HAP-1 (cell line): ENCODE measurements around the gene CYP26B1.

Source experiments
- DNase-seq, 2 experiments: peaks; one replicate each; pipeline ENCODE4 v3.0.0-alpha.2; 2016 to 2020; ENCODE audit warnings: low spot score in 2 of 2
- H3K27me3 ChIP-seq: fragments of 250-450 bp; sonication (Bioruptor Pico); 2 replicates; pipeline ENCODE4 v1.5.1; 2020; ENCODE audit warnings: low read depth, mild to moderate bottlenecking, moderate library complexity
- H3K36me3 ChIP-seq: fragments of 250-450 bp; sonication (Bioruptor Pico); replicated peaks from 2 replicates; pipeline ENCODE4 v1.5.1; 2020; ENCODE audit warnings: mild to moderate bottlenecking
- H3K4me1 ChIP-seq: fragments of 250-450 bp; sonication (Bioruptor Pico); 2 replicates; pipeline ENCODE4 v1.5.1; 2020; ENCODE audit warnings: mild to moderate bottlenecking
- H3K4me3 ChIP-seq: fragments of 250-450 bp; sonication (Bioruptor Pico); 2 replicates; pipeline ENCODE4 v1.5.1; 2020; ENCODE audit warnings: mild to moderate bottlenecking, moderate library complexity
- H3K9me3 ChIP-seq: fragments of 250-450 bp; sonication (Bioruptor Pico); 2 replicates; pipeline ENCODE4 v1.5.1; 2020; ENCODE audit warnings: mild to moderate bottlenecking, moderate library complexity
- in situ Hi-C: fragments of 300-500 bp; cut with MboI; formaldehyde crosslinking; loops from 3 replicates; pipeline ENCODE4 v1.14.3; 2020; ENCODE audit warnings: low sequenced_read_pairs, inconsistent platforms, mixed read lengths

Gene CYP26B1

GRCh38 chr2:72147303-72147971 is at the start of gene CYP26B1:
TSS of gene CYP26B1 (minus strand) at chr2:72147862. CDS start at chr2:72147834, 28 bp downstream.
- peak in 1 of 2 experiments; percentile 18 for DNase-seq
- Histone ChIP-seq H3K4me1 (peaks cover 18% of the 10 kb centered on the region), H3K27me3 (peaks cover 12% of the 10 kb centered on the region), H3K9me3 (no peaks in the 10 kb centered on the region), H3K4me3 (peak within 1 kb of the TSS; percentile 33), H3K36me3 (no peaks in the 10 kb centered on the region)
- in situ Hi-C loops = no loop called here

GRCh38 chr2:72193723-72194122 is 46.1 kb upstream of the CYP26B1 start:
- in situ Hi-C loops = no loop called here

GRCh38 chr2:72191441-72191840 is 43.8 kb upstream of the CYP26B1 start:
- no peaks in the 10 kb centered on the region for H3K36me3 ChIP-seq
- no peak for DNase-seq
- in situ Hi-C loops = no loop called here

More at GRCh38 chr2:72193723-72194122, 46.1 kb upstream of the CYP26B1 start:
- no peak for DNase-seq
- Histone ChIP-seq H3K4me1 (no peaks in the 10 kb centered on the region; the same call in 1 of the 2 replicates), H3K9me3 (no peaks in the 10 kb centered on the region), H3K36me3 (no peaks in the 10 kb centered on the region), H3K4me3 (no peak overlapping the region), H3K27me3 (no peaks in the 10 kb centered on the region)

GRCh38 chr2:72185206-72185605 is 37.5 kb upstream of the CYP26B1 start:
- no peaks in the 10 kb centered on the region for H3K36me3 ChIP-seq
- no peak overlapping the region for H3K4me3 ChIP-seq
- no peaks in the 10 kb centered on the region for H3K4me1 ChIP-seq
- no peak for DNase-seq
- no peaks in the 10 kb centered on the region for H3K9me3 ChIP-seq
- in situ Hi-C loops = no loop called here
- 0 out of 2 replicates have a peak, but pooled peaks cover 2% of the 10 kb centered on the region for H3K27me3 ChIP-seq

More at GRCh38 chr2:72191441-72191840, 43.8 kb upstream of the CYP26B1 start:
- H3K4me1 ChIP-seq = no peaks in the 10 kb centered on the region
- H3K27me3 ChIP-seq = 0 out of 2 replicates have a peak, but pooled peaks cover 2% of the 10 kb centered on the region
- H3K9me3 ChIP-seq = no peaks in the 10 kb centered on the region
- H3K4me3 ChIP-seq = no peak overlapping the region

GRCh38 chr2:72183466-72183865 is 35.8 kb upstream of the CYP26B1 start:
- H3K9me3 ChIP-seq = no peaks in the 10 kb centered on the region
- H3K27me3 ChIP-seq = no peaks in the 10 kb centered on the region
- no peak overlapping the region for H3K4me3 ChIP-seq
- DNase-seq = no peak
- no peaks in the 10 kb centered on the region for H3K4me1 ChIP-seq
- in situ Hi-C loops = no loop called here
- no peaks in the 10 kb centered on the region for H3K36me3 ChIP-seq

GRCh38 chr2:72183016-72183415 is 35.4 kb upstream of the CYP26B1 start:
- H3K27me3 ChIP-seq = no peaks in the 10 kb centered on the region
- no peak overlapping the region for H3K4me3 ChIP-seq
- H3K9me3 ChIP-seq = no peaks in the 10 kb centered on the region
- no peak for DNase-seq
- in situ Hi-C loops = no loop called here
- H3K4me1 ChIP-seq = no peaks in the 10 kb centered on the region
- no peaks in the 10 kb centered on the region for H3K36me3 ChIP-seq

- DNase-seq = no peak
- Histone ChIP-seq H3K36me3 (no peaks in the 10 kb centered on the region), H3K4me3 (no peak overlapping the region), H3K27me3 (no peaks in the 10 kb centered on the region), H3K9me3 (no peaks in the 10 kb centered on the region), H3K4me1 (no peaks in the 10 kb centered on the region)
- in situ Hi-C loops = no loop called here
These were observed 34.9 kb upstream of the CYP26B1 start for GRCh38 chr2:72182547-72182946.

GRCh38 chr2:72181616-72182015 is 34.0 kb upstream of the CYP26B1 start:
- H3K9me3 ChIP-seq = no peaks in the 10 kb centered on the region
- DNase-seq = no peak
- in situ Hi-C loops = no loop called here

GRCh38 chr2:72180351-72180750 is 32.7 kb upstream of the CYP26B1 start:
- in situ Hi-C loops = no loop called here
- no peak for DNase-seq

More at GRCh38 chr2:72181616-72182015, 34.0 kb upstream of the CYP26B1 start:
- Histone ChIP-seq H3K4me3 (no peak overlapping the region), H3K36me3 (no peaks in the 10 kb centered on the region), H3K4me1 (no peaks in the 10 kb centered on the region), H3K27me3 (no peaks in the 10 kb centered on the region)

GRCh38 chr2:72178551-72178950 is 30.9 kb upstream of the CYP26B1 start:
- in situ Hi-C loops = no loop called here
- no peaks in the 10 kb centered on the region for H3K27me3 ChIP-seq

More at GRCh38 chr2:72180351-72180750, 32.7 kb upstream of the CYP26B1 start:
- Histone ChIP-seq H3K9me3 (no peaks in the 10 kb centered on the region), H3K4me1 (no peaks in the 10 kb centered on the region), H3K27me3 (no peaks in the 10 kb centered on the region), H3K36me3 (no peaks in the 10 kb centered on the region), H3K4me3 (no peak overlapping the region)

GRCh38 chr2:72176281-72176680 is 28.6 kb upstream of the CYP26B1 start:
- H3K4me3 ChIP-seq = no peak overlapping the region
- in situ Hi-C loops = no loop called here
- no peaks in the 10 kb centered on the region for H3K9me3 ChIP-seq
- no peaks in the 10 kb centered on the region for H3K27me3 ChIP-seq
- no peaks in the 10 kb centered on the region for H3K36me3 ChIP-seq
- DNase-seq = no peak
- no peaks in the 10 kb centered on the region for H3K4me1 ChIP-seq

More at GRCh38 chr2:72178551-72178950, 30.9 kb upstream of the CYP26B1 start:
- Histone ChIP-seq H3K4me3 (no peak overlapping the region), H3K4me1 (no peaks in the 10 kb centered on the region), H3K9me3 (no peaks in the 10 kb centered on the region), H3K36me3 (no peaks in the 10 kb centered on the region)
- no peak for DNase-seq

- H3K4me1 ChIP-seq = no peaks in the 10 kb centered on the region
- no peak overlapping the region for H3K4me3 ChIP-seq
- in situ Hi-C loops = no loop called here
- DNase-seq = no peak
- no peaks in the 10 kb centered on the region for H3K36me3 ChIP-seq
- H3K9me3 ChIP-seq = no peaks in the 10 kb centered on the region
- no peaks in the 10 kb centered on the region for H3K27me3 ChIP-seq
These were observed 28.0 kb upstream of the CYP26B1 start for GRCh38 chr2:72175636-72176035.

GRCh38 chr2:72173640-72174321 is 26.1 kb upstream of the CYP26B1 start:
- DNase-seq = no peak
- in situ Hi-C loops = loop anchor here (25.0 kb wide), 1 partner anchor 564 kb away; no protein-coding TSS in a partner anchor
- H3K9me3 ChIP-seq = no peaks in the 10 kb centered on the region

GRCh38 chr2:72172478-72172877 is 24.8 kb upstream of the CYP26B1 start:
- no peak for DNase-seq
- no peaks in the 10 kb centered on the region for H3K27me3 ChIP-seq
- in situ Hi-C loops = loop anchor here (25.0 kb wide), 1 partner anchor 565 kb away; no protein-coding TSS in a partner anchor
- H3K9me3 ChIP-seq = no peaks in the 10 kb centered on the region
- no peaks in the 10 kb centered on the region for H3K4me1 ChIP-seq
- H3K36me3 ChIP-seq = no peaks in the 10 kb centered on the region
- no peak overlapping the region for H3K4me3 ChIP-seq

More at GRCh38 chr2:72173640-72174321, 26.1 kb upstream of the CYP26B1 start:
- H3K36me3 ChIP-seq = no peaks in the 10 kb centered on the region
- no peaks in the 10 kb centered on the region for H3K27me3 ChIP-seq
- H3K4me1 ChIP-seq = no peaks in the 10 kb centered on the region
- no peak overlapping the region for H3K4me3 ChIP-seq
